ENCODE measurements around the gene RNASEH2A. TPM values are rescaled to one million over a fixed set of nuclear protein-coding genes. Genes with fewer than 3 reads are reported as not detected.

RNASEH2A gene
- total and polyA plus RNA-seq, 2 of the 13 experiments (the other 11 are each of a cell fraction or from before 2014, with no cell fraction given): 25.1 to 35.8 TPM

DNA sequence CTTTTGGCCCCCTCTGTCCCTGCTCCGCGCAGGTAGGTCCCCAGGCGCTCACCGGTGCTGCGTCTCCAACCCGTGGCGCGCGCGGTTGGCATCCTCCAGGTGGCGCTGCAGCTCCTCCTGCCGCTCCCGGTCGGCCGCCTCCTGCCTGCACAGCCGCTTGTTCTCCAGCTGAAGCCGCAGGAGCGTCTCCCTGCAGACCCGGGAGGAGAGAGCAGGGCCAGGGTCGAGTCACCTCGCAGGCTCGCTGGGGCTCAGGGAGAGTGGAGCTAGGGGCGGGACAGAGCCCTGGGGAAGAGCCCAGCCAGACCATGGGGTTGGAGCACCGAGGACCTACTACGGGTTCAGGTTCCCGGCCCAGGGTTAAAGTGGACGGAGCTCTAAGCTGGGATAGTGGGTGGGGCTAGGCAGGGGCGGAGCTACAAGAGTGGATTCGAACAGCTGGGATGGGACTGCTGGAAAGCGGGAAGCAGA lies 40.3 kb upstream of the RNASEH2A start (continued):
- TF ChIP-seq ZNF605 (CRISPR knock-in tag; IDR thresholded peaks at IDR 0.05): peak; percentile 81; the same call in 1 of the 2 replicates
- peak; percentile 54 for TF ChIP-seq POGZ (CRISPR knock-in tag; IDR thresholded peaks at IDR 0.05)
- no peak for TF ChIP-seq ZMYM2 (CRISPR knock-in tag; IDR thresholded peaks at IDR 0.05)
- no peak for TF ChIP-seq LCORL (IDR thresholded peaks at IDR 0.05)
- TF ChIP-seq LCORL (CRISPR knock-in tag; IDR thresholded peaks at IDR 0.05): peak; percentile 56; the same call in 1 of the 2 replicates
- TF ChIP-seq KLF16 (CRISPR knock-in tag; IDR thresholded peaks at IDR 0.05): peak in 1 of 2 experiments; percentile 69; a peak in 1 of 4 replicates
- TF ChIP-seq ZNF143 (CRISPR knock-in tag; IDR thresholded peaks at IDR 0.05): no peak
- TF ChIP-seq ZNF3 (CRISPR knock-in tag; IDR thresholded peaks at IDR 0.05): no peak
- TF ChIP-seq, protein P1, sequence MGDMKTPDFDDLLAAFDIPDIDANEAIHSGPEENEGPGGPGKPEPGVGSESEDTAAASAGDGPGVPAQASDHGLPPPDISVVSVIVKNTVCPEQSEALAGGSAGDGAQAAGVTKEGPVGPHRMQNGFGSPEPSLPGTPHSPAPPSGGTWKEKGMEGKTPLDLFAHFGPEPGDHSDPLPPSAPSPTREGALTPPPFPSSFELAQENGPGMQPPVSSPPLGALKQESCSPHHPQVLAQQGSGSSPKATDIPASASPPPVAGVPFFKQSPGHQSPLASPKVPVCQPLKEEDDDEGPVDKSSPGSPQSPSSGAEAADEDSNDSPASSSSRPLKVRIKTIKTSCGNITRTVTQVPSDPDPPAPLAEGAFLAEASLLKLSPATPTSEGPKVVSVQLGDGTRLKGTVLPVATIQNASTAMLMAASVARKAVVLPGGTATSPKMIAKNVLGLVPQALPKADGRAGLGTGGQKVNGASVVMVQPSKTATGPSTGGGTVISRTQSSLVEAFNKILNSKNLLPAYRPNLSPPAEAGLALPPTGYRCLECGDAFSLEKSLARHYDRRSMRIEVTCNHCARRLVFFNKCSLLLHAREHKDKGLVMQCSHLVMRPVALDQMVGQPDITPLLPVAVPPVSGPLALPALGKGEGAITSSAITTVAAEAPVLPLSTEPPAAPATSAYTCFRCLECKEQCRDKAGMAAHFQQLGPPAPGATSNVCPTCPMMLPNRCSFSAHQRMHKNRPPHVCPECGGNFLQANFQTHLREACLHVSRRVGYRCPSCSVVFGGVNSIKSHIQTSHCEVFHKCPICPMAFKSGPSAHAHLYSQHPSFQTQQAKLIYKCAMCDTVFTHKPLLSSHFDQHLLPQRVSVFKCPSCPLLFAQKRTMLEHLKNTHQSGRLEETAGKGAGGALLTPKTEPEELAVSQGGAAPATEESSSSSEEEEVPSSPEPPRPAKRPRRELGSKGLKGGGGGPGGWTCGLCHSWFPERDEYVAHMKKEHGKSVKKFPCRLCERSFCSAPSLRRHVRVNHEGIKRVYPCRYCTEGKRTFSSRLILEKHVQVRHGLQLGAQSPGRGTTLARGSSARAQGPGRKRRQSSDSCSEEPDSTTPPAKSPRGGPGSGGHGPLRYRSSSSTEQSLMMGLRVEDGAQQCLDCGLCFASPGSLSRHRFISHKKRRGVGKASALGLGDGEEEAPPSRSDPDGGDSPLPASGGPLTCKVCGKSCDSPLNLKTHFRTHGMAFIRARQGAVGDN (CRISPR knock-in tag; IDR thresholded peaks at IDR 0.05): peak; percentile 84
- peak; percentile 68; the same call in 1 of the 2 replicates for TF ChIP-seq YEATS4 (CRISPR knock-in tag; IDR thresholded peaks at IDR 0.05; ENCODE audit: borderline replicate concordance)
- TF ChIP-seq NKX3-1 (CRISPR knock-in tag; IDR thresholded peaks at IDR 0.05): no peak
- TF ChIP-seq NFYC (CRISPR knock-in tag; IDR thresholded peaks at IDR 0.05): peak; percentile 17; the same call in 1 of the 2 replicates
- TF ChIP-seq ADNP (CRISPR knock-in tag; IDR thresholded peaks at IDR 0.05): no peak
- TF ChIP-seq, protein P2, sequence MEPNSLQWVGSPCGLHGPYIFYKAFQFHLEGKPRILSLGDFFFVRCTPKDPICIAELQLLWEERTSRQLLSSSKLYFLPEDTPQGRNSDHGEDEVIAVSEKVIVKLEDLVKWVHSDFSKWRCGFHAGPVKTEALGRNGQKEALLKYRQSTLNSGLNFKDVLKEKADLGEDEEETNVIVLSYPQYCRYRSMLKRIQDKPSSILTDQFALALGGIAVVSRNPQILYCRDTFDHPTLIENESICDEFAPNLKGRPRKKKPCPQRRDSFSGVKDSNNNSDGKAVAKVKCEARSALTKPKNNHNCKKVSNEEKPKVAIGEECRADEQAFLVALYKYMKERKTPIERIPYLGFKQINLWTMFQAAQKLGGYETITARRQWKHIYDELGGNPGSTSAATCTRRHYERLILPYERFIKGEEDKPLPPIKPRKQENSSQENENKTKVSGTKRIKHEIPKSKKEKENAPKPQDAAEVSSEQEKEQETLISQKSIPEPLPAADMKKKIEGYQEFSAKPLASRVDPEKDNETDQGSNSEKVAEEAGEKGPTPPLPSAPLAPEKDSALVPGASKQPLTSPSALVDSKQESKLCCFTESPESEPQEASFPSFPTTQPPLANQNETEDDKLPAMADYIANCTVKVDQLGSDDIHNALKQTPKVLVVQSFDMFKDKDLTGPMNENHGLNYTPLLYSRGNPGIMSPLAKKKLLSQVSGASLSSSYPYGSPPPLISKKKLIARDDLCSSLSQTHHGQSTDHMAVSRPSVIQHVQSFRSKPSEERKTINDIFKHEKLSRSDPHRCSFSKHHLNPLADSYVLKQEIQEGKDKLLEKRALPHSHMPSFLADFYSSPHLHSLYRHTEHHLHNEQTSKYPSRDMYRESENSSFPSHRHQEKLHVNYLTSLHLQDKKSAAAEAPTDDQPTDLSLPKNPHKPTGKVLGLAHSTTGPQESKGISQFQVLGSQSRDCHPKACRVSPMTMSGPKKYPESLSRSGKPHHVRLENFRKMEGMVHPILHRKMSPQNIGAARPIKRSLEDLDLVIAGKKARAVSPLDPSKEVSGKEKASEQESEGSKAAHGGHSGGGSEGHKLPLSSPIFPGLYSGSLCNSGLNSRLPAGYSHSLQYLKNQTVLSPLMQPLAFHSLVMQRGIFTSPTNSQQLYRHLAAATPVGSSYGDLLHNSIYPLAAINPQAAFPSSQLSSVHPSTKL (CRISPR knock-in tag; IDR thresholded peaks at IDR 0.05): 0 out of 2 replicates have a peak, but pooled peaks have one; percentile 44
- TF ChIP-seq XRCC5 (optimal IDR thresholded peaks at IDR 0.05; ENCODE audit: low read length): peak; percentile 96
- TF ChIP-seq ETV5 (CRISPR knock-in tag; IDR thresholded peaks at IDR 0.05; ENCODE audit: borderline replicate concordance): peak; percentile 39; the same call in 1 of the 2 replicates
- no peak for TF ChIP-seq ZNF782 (CRISPR knock-in tag; IDR thresholded peaks at IDR 0.05; ENCODE audit: borderline replicate concordance)
- TF ChIP-seq, protein P3, sequence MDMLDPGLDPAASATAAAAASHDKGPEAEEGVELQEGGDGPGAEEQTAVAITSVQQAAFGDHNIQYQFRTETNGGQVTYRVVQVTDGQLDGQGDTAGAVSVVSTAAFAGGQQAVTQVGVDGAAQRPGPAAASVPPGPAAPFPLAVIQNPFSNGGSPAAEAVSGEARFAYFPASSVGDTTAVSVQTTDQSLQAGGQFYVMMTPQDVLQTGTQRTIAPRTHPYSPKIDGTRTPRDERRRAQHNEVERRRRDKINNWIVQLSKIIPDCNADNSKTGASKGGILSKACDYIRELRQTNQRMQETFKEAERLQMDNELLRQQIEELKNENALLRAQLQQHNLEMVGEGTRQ (IDR thresholded peaks at IDR 0.05; ENCODE audit: low read depth, low read length): no peak
- TF ChIP-seq, protein P3 (CRISPR knock-in tag; IDR thresholded peaks at IDR 0.05; ENCODE audit: borderline replicate concordance): no peak
- 0 out of 2 replicates have a peak, but pooled peaks have one; percentile 20 for TF ChIP-seq BORCS8-MEF2B (CRISPR knock-in tag; IDR thresholded peaks at IDR 0.05)
- 0 out of 2 replicates have a peak, but pooled peaks have one; percentile 35 for TF ChIP-seq SMAD1 (CRISPR knock-in tag; IDR thresholded peaks at IDR 0.05; ENCODE audit: borderline replicate concordance, low read depth)
